KBM-7 (cell line): Measurements from ENCODE around the gene CEP152.

Experiments used
- DNase-seq: peaks from one replicate; pipeline ENCODE4 v3.0.0-alpha.2; 2015
- in situ Hi-C: fragments of 300-500 bp; cut with MboI; formaldehyde crosslinking; loops from 2 replicates; pipeline ENCODE4 v1.14.3; 2020; ENCODE audit warnings: low sequenced_read_pairs, low pct_unique_long_range_greater_than_20kb, mixed read lengths

CEP152 gene

GRCh38 chr15:48781481-48782081 is 29.3 kb downstream of the CEP152 start:
- in situ Hi-C loops = no loop called here
- no peak for DNase-seq

- DNase-seq = no peak
- in situ Hi-C loops = no loop called here
These were observed 29.9 kb downstream of the CEP152 start for GRCh38 chr15:48781017-48781416.

GRCh38 chr15:48778331-48778730 is 32.5 kb downstream of the CEP152 start:
- in situ Hi-C loops = no loop called here
- DNase-seq = no peak

GRCh38 chr15:48777645-48778330 is 33.1 kb downstream of the CEP152 start:
- in situ Hi-C loops = no loop called here
- no peak for DNase-seq

GRCh38 chr15:48775546-48775945 is 35.3 kb downstream of the CEP152 start:
- in situ Hi-C loops = no loop called here
- no peak for DNase-seq

GRCh38 chr15:48774484-48774883 is 36.4 kb downstream of the CEP152 start:
- in situ Hi-C loops = no loop called here
- DNase-seq = no peak

GRCh38 chr15:48766196-48766595 is 44.7 kb downstream of the CEP152 start:
- in situ Hi-C loops = no loop called here
- DNase-seq = no peak

GRCh38 chr15:48765022-48765421 is 45.8 kb downstream of the CEP152 start:
- in situ Hi-C loops = no loop called here
- no peak for DNase-seq

- DNase-seq = no peak
- in situ Hi-C loops = no loop called here
These were observed 49.3 kb downstream of the CEP152 start for GRCh38 chr15:48761393-48762158.

- in situ Hi-C loops = no loop called here
These were observed 50.9 kb downstream of the CEP152 start for GRCh38 chr15:48759921-48760320.

GRCh38 chr15:48757661-48758060 is 53.2 kb downstream of the CEP152 start:
- DNase-seq = no peak
- in situ Hi-C loops = no loop called here

More at GRCh38 chr15:48759921-48760320, 50.9 kb downstream of the CEP152 start:
- no peak for DNase-seq

GRCh38 chr15:48754011-48754410 is 56.9 kb downstream of the CEP152 start:
- in situ Hi-C loops = no loop called here
- no peak for DNase-seq

GRCh38 chr15:48751595-48751994 is 59.3 kb downstream of the CEP152 start:
- DNase-seq = no peak
- in situ Hi-C loops = no loop called here

GRCh38 chr15:48748535-48748934 is 62.3 kb downstream of the CEP152 start:
- DNase-seq = no peak

GRCh38 chr15:48733615-48734014 is 77.3 kb downstream of the CEP152 start:
- DNase-seq = no peak
- in situ Hi-C loops = no loop called here

More at GRCh38 chr15:48748535-48748934, 62.3 kb downstream of the CEP152 start:
- in situ Hi-C loops = no loop called here

GRCh38 chr15:48730506-48730905 is 80.4 kb downstream of the CEP152 start:
- in situ Hi-C loops = no loop called here
- no peak for DNase-seq

GRCh38 chr15:48723969-48724368 is 86.9 kb downstream of the CEP152 start:
- in situ Hi-C loops = no loop called here

GRCh38 chr15:48722764-48723661 is 87.9 kb downstream of the CEP152 start:
- in situ Hi-C loops = no loop called here

More at GRCh38 chr15:48723969-48724368, 86.9 kb downstream of the CEP152 start:
- no peak for DNase-seq

GRCh38 chr15:48721061-48721810 is 89.6 kb downstream of the CEP152 start:
- in situ Hi-C loops = no loop called here
- DNase-seq = no peak

More at GRCh38 chr15:48722764-48723661, 87.9 kb downstream of the CEP152 start:
- no peak for DNase-seq
